Measurements from ENCODE around the gene GARIN5B. TPM values are rescaled to one million over a fixed set of nuclear protein-coding genes. Genes with fewer than 3 reads are reported as not detected.
"Not testable (repeated sequence)": the region's sequence is repeated elsewhere in the genome, so short reads cannot be mapped to it uniquely, and the experiment has no call there.

Gene GARIN5B
- total and polyA plus RNA-seq, 2 of the 8 experiments (the other 6 are each of a cell fraction or from before 2014, with no cell fraction given), result 0.03 TPM; not detected in 1

- no peak for TF ChIP-seq ATF2 (IDR thresholded peaks at IDR 0.05; ENCODE audit: low read length)
- no peak for TF ChIP-seq CTBP2 (IDR thresholded peaks at IDR 0.05; ENCODE audit: borderline replicate concordance, insufficient read depth, insufficient read length, low read length)
These were observed 47.1 kb upstream of the GARIN5B start (continued) for GRCh38 chr19:55410168-55410567.

GRCh38 chr19:55409179-55409578 is 46.1 kb upstream of the GARIN5B start:
- ChIA-PET POLR2A (ENCODE audit: partially characterized antibody) (interaction anchor here (0.7 to 34.6 kb wide), 12 partner anchors 10 to 518 kb away, joined by 3 to 874 read pairs (median 4); partner anchors contain the start of genes HSPBP1, RPL28, TMEM238 and UBE2S), CTCF (ENCODE audit: partially characterized antibody) (interaction anchor here (0.6 to 2.1 kb wide), 4 partner anchors 9 to 95 kb away, joined by 3 to 7 read pairs (median 6); no protein-coding TSS in a partner anchor)
- Histone ChIP-seq H3K4me1 (replicated peaks in 1 of 4; ENCODE audit: control insufficient read depth in 3 of 4, insufficient read depth in 4 of 4, low read length in 3 of 4) (peaks cover 0 to 20% (median 13%) of the 10 kb centered on the region in 4 experiments; a peak in 6 of 7 replicates), H3K36me3 (ENCODE audit: control insufficient read depth in 2 of 4, insufficient read depth in 4 of 4, low read length in 3 of 4) (peaks cover 8 to 26% (median 19%) of the 10 kb centered on the region in 4 experiments), H3K79me2 (ENCODE audit: control insufficient read depth in 1 of 2, insufficient read depth in 2 of 2, low read length in 2 of 2) (peaks cover 12 to 26% of the 10 kb centered on the region in 2 experiments), H3K18ac (ENCODE audit: extremely low read depth, low read length) (0 out of 2 replicates have a peak overlapping the region, but pooled peaks have one; percentile 99), H3K4me2 (ENCODE audit: insufficient read depth in 1 of 2, low read depth in 2 of 2, low read length in 2 of 2) (peak overlapping the region in 1 of 2 experiments; percentile 99; a peak in 1 of 4 replicates), H3K23me2 (ENCODE audit: low read depth, low read length) (peaks cover 13% of the 10 kb centered on the region), H2BK5ac (ENCODE audit: low read depth, low read length) (peak overlapping the region; percentile 97; the same call in 1 of the 2 replicates), H4K20me1 (replicated peaks in 1 of 2; ENCODE audit: control insufficient read depth in 1 of 2, insufficient read depth in 2 of 2, low read length in 2 of 2) (peaks cover 17 to 19% of the 10 kb centered on the region in 2 experiments), H4K91ac (replicated peaks; ENCODE audit: insufficient read length, low read length) (peak overlapping the region; percentile 100), H2AK5ac (ENCODE audit: low read depth, low read length) (peak overlapping the region; percentile 95; the same call in 1 of the 2 replicates), H3K79me1 (ENCODE audit: low read depth, low read length) (peaks cover 15% of the 10 kb centered on the region)
- H3K27ac ChIP-seq (ENCODE audit: low read depth, low read length); H4K5ac ChIP-seq (ENCODE audit: insufficient read length, low read depth, low read length); H4K8ac ChIP-seq (ENCODE audit: extremely low read depth, insufficient read depth, low read length); H3K14ac ChIP-seq (ENCODE audit: insufficient read length); H3K4me3 ChIP-seq (ENCODE audit: extremely low read depth in 1 of 4, insufficient read depth in 2 of 4, low read depth in 3 of 4, low read length in 4 of 4); H3K23ac ChIP-seq (ENCODE audit: insufficient read length); H3K9me3 ChIP-seq (ENCODE audit: insufficient read depth in 2 of 2, low read depth in 1 of 2, low read length in 1 of 2); H2AFZ ChIP-seq (ENCODE audit: low read length); H3K56ac ChIP-seq (replicated peaks; ENCODE audit: insufficient read length, low read depth, low read length); FAIRE-seq; H3K9ac ChIP-seq (replicated peaks in 1 of 4; ENCODE audit: extremely low read depth in 1 of 4, low read depth in 3 of 4, low read length in 3 of 4); H2BK15ac ChIP-seq (ENCODE audit: low read length); DNase-seq (ENCODE audit: low read depth in 1 of 2, low spot score in 2 of 2); H3K4ac ChIP-seq (replicated peaks; ENCODE audit: insufficient read length, low read depth, low read length); H2BK120ac ChIP-seq (replicated peaks; ENCODE audit: low read depth, low read length); H3K27me3 ChIP-seq (replicated peaks in 1 of 4; ENCODE audit: control insufficient read depth in 3 of 4, extremely low read depth in 1 of 4, insufficient read depth in 3 of 4, low read length in 3 of 4); H2BK12ac ChIP-seq (ENCODE audit: low read depth, low read length); H2BK20ac ChIP-seq (ENCODE audit: low read length): not testable (repeated sequence)
- 95% methylated on average over 8 of the region's 8 CpGs; no CpG with 5 or more reads in 1 of the 2 experiments for WGBS, 2 experiments (ENCODE audit: extremely low coverage in 1 of 2, insufficient coverage in 1 of 2, insufficient read length in 1 of 2, insufficient replicate concordance in 2 of 2, low coverage in 1 of 2, low lambda C conversion rate in 2 of 2, missing lambda C conversion rate in 1 of 2)

All from H1 (cell line).